Cardiac muscle cell (in vitro differentiated cells and primary cell): ENCODE results near the gene AMHR2. TPM values are rescaled to one million over a fixed set of nuclear protein-coding genes. Genes with fewer than 3 reads are reported as not detected.

Experiments used
- DNase-seq, 2 donors: peaks; one replicate each; pipeline versions ENCODE4 v3.0.0 to v3.0.0-alpha.2; 2010 to 2017; ENCODE audit warnings: low read depth in 1 of 2, low spot score in 1 of 2
- H3K27ac ChIP-seq: fragments of 200-600 bp; sonication (generic); 2 replicates; pipeline ENCODE4 v1.5.1; 2016
- H3K27me3 ChIP-seq: fragments of 200-600 bp; sonication (generic); 2 replicates; pipeline ENCODE4 v1.6.0; 2016; ENCODE audit warnings: control low read depth
- H3K36me3 ChIP-seq: fragments of 200-600 bp; sonication (generic); 2 replicates; pipeline ENCODE4 v1.5.1; 2016; ENCODE audit warnings: control low read depth
- H3K4me1 ChIP-seq: fragments of 200-600 bp; sonication (generic); 2 replicates; pipeline ENCODE4 v1.8.1; 2017; ENCODE audit warnings: low read depth, mild to moderate bottlenecking, mixed run types
- H3K4me3 ChIP-seq: fragments of 200-600 bp; sonication (generic); 2 replicates; pipeline ENCODE4 v1.5.1; 2016; ENCODE audit warnings: mild to moderate bottlenecking
- H3K9me3 ChIP-seq: fragments of 200-600 bp; sonication (generic); 2 replicates; pipeline ENCODE4 v1.5.1; 2017; ENCODE audit warnings: low read depth, mild to moderate bottlenecking, control low read depth
- polyA plus RNA-seq: library from polyadenylated mRNA; unstranded; fragments of >200 nt; fragmentation: Nextera tagmentation; extraction: Ambion mirVana; gene quantifications from 2 replicates; pipeline ENCODE4 v1.2.1, GENCODE V29; 2016
- total RNA-seq: library from RNA; depleted of rRNA; stranded (reverse); fragments of >200 nt; gene quantifications from 2 replicates; pipeline ENCODE4 v1.2.3, GENCODE V29; 2016
- TF ChIP-seq, protein P1 (sequence below): IDR thresholded peaks from 2 replicates; pipeline ENCODE4 v1.5.1; 2012; ENCODE audit warnings: low read depth, mild to moderate bottlenecking, low read length

AMHR2 gene
- total and polyA plus RNA-seq, 2 experiments from 2014 or later: 39.8 to 53.4 TPM

DNA sequence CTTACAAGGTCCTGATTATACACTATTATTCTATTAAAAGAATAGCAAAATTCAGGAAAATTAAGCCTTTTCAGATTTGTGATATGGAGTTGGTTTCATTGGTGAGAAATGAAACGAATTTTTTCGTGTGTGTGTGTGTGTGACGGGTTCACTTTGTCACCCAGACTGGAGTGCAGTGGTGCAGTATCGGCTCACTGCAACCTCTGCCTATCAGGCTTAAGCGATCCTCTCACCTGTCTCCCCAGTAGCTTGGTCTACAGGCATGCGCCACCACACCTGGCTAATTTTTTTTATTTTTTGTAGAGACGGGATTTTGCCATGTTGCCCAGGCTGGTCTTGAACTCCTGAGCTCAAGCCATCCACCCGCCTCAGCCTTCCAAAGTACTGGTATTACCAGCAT is 37.9 kb downstream of the AMHR2 start:
- peaks cover 96% of the 10 kb centered on the region for H3K36me3 ChIP-seq
- TF ChIP-seq, protein P1, sequence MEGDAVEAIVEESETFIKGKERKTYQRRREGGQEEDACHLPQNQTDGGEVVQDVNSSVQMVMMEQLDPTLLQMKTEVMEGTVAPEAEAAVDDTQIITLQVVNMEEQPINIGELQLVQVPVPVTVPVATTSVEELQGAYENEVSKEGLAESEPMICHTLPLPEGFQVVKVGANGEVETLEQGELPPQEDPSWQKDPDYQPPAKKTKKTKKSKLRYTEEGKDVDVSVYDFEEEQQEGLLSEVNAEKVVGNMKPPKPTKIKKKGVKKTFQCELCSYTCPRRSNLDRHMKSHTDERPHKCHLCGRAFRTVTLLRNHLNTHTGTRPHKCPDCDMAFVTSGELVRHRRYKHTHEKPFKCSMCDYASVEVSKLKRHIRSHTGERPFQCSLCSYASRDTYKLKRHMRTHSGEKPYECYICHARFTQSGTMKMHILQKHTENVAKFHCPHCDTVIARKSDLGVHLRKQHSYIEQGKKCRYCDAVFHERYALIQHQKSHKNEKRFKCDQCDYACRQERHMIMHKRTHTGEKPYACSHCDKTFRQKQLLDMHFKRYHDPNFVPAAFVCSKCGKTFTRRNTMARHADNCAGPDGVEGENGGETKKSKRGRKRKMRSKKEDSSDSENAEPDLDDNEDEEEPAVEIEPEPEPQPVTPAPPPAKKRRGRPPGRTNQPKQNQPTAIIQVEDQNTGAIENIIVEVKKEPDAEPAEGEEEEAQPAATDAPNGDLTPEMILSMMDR: no peak
- no peak for DNase-seq
- H3K4me1 ChIP-seq: peaks cover 40% of the 10 kb centered on the region
- H3K4me3 ChIP-seq: peak overlapping the region; percentile 10
- no peaks in the 10 kb centered on the region for H3K9me3 ChIP-seq
- H3K27ac ChIP-seq: peak overlapping the region; percentile 88
- H3K27me3 ChIP-seq: no peaks in the 10 kb centered on the region

DNA sequence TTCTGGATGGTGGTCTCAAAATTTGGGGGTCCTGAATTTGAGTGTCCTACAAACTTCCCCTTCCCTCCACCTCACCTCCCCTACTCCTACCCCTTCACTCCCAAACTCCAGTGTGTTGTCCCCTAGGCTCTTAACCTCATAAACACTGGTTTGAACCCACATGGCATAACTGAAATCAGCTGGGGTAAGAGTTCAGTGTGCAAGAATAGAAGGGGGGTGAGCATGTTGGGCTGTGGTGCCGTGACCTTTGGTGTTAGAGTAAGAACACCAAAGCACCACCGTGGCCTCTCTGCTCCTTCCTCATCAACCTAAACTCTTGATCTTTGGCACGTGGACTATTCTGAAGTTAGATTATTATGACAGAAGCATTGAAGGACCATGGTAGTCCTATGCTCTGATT is 39.3 kb downstream of the AMHR2 start:
- Histone ChIP-seq H3K9me3 (no peaks in the 10 kb centered on the region), H3K4me1 (peaks cover 38% of the 10 kb centered on the region), H3K27ac (peak overlapping the region; percentile 61), H3K36me3 (peaks cover 99% of the 10 kb centered on the region), H3K27me3 (no peaks in the 10 kb centered on the region), H3K4me3 (no peak overlapping the region)
- no peak for DNase-seq
- TF ChIP-seq, protein P1: no peak

DNA sequence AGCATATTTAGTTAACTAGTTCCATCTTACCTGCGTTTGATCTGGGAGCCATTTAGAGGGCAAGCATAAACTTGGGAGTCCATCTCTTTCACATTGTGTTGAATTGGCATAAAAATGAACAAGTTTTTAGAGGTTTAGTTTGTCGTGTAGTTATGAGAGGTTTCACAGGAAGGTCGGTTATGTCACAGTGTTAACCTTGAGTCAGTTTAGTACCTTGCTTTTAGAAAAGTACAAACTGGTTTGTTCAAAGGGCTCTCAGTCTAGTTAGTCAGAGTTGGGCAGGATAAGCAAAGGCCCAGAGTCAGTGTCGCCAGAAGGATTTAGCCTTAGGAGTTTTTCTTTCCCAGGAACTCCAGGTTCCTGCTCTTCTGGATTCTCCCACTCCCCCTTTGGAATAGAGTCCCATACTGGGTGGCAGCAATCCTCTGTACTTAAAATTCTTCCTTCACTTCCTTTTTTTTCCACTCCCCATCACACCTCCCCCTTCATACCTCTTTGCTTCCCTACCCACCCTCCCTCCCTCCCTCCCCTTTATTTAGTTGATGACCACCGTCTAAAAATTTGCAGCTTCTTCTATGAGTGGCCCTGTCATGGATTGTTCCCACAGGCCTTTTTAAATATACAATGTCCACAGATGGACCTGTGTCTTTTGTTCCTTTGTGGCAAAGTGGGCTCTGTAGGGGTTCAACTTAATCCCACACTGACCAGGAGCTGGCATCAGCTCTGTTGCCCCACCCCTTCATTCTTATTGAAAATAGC is 40.3 kb downstream of the AMHR2 start:
- H3K9me3 ChIP-seq: no peaks in the 10 kb centered on the region
- no peak for DNase-seq
- no peak overlapping the region for H3K4me3 ChIP-seq
- H3K4me1 ChIP-seq: peaks cover 38% of the 10 kb centered on the region
- no peaks in the 10 kb centered on the region for H3K27me3 ChIP-seq
- H3K27ac ChIP-seq: peak overlapping the region; percentile 61
- TF ChIP-seq, protein P1: no peak
- peaks cover 99% of the 10 kb centered on the region for H3K36me3 ChIP-seq

DNA sequence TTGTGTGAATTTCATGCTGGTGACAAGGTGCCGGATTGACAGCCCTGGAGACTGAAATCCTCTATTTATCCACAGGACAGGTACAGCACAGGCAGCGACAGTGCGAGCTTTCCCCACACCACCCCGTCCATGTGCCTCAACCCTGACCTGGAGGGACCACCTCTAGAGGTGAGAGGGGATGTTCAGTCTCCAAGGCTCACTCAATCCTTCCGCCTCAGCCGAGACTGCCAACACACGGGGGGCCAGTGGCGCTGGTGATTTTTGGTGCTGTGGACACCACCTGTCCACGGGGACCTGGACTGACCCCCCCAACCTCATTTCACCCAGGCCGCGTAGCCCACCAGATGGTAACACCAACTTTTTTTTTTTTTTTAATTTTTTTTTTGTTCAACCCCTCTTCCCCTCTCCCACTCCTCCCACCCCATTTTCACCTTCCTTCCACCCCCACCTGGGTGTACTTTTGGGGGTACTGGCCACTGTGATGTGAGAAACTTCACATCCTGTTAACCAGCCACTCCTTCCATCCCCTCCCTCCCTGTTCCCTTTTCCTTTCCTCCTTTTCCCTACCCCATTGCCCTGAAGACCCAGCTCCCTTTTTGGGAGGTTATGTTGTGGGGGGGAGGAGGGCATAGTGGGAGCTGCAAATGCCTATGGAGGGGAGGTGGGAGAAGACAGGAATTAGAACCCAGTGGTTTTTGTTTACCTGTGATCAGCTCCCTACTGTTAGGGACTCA is 41.2 kb downstream of the AMHR2 start:
- H3K9me3 ChIP-seq: no peaks in the 10 kb centered on the region
- H3K36me3 ChIP-seq: peaks cover 98% of the 10 kb centered on the region
- no peaks in the 10 kb centered on the region for H3K27me3 ChIP-seq
- peaks cover 33% of the 10 kb centered on the region for H3K4me1 ChIP-seq
- TF ChIP-seq, protein P1: no peak
- no peak overlapping the region for H3K4me3 ChIP-seq
- DNase-seq: no peak
- peak overlapping the region; percentile 11 for H3K27ac ChIP-seq

DNA sequence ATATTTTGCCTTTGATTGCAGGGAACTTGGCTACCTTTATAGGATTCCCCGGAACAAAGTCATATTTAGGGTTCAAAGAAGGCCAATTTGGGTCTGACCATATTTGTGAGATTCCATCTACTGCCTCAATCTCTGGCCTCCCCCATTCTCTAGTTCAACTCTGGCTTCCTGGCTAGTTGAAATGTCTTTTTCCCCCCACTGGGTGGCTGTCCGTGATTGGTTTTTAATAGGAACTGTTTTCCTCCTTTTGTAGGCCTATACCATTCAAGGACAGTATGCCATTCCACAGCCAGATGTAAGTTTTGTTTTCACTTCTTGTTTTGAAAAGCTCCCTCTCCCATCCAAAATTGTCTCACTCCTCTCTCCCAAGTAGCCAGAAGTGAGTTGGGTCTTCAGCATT is 42.0 kb downstream of the AMHR2 start:
- Histone ChIP-seq H3K4me3 (no peak overlapping the region), H3K27me3 (no peaks in the 10 kb centered on the region), H3K9me3 (no peaks in the 10 kb centered on the region), H3K4me1 (peaks cover 25% of the 10 kb centered on the region), H3K36me3 (peaks cover 96% of the 10 kb centered on the region), H3K27ac (no peak overlapping the region)
- TF ChIP-seq, protein P1: peak; percentile 9
- DNase-seq: no peak
